22Rv1 (cell line): ENCODE data around the gene DUSP22.

Experiments used
- CTCF ChIP-seq: fragments of 450-650 bp; IDR thresholded peaks from 2 replicates; pipeline ENCODE4 v1.5.1; 2017; ENCODE audit warnings: mild to moderate bottlenecking
- ZFX ChIP-seq: fragments of 450-650 bp; IDR thresholded peaks from 2 replicates; pipeline ENCODE4 v1.6.1; 2017; ENCODE audit warnings: antibody characterized with exemption, borderline replicate concordance

- TF ChIP-seq CTCF (no peak), ZFX (no peak)
These were observed 65.6 kb downstream of the DUSP22 start for GRCh38 chr6:357791-358341.
